Mesothelial cell of epicardium (in vitro differentiated cells): ENCODE data around the gene HSD3B1. TPM values are rescaled to one million over a fixed set of nuclear protein-coding genes. Genes with fewer than 3 reads are reported as not detected.

Experiments
- DNase-seq, 2 experiments: peaks; one replicate each; pipeline ENCODE4 v3.0.0; 2021; ENCODE audit warnings: low spot score in 2 of 2; ENCODE audit not compliant: unreplicated experiment in 2 of 2
- H3K27ac Mint-ChIP-seq: 2 replicates; pipeline ENCODE4 v1.8.0; 2021; ENCODE audit warnings: mixed read lengths
- H3K27me3 Mint-ChIP-seq: 2 replicates; pipeline ENCODE4 v1.8.0; 2021; ENCODE audit warnings: low read depth, mixed read lengths
- H3K36me3 Mint-ChIP-seq: 2 replicates; pipeline ENCODE4 v1.8.0; 2021; ENCODE audit warnings: mixed read lengths
- H3K4me1 Mint-ChIP-seq: 2 replicates; pipeline ENCODE4 v1.8.0; 2021; ENCODE audit warnings: mixed read lengths
- H3K4me3 Mint-ChIP-seq: 2 replicates; pipeline ENCODE4 v1.8.0; 2021; ENCODE audit warnings: mild to moderate bottlenecking, moderate library complexity, mixed read lengths
- H3K9me3 Mint-ChIP-seq: 2 replicates; pipeline ENCODE4 v1.8.0; 2021; ENCODE audit warnings: mixed read lengths
- CTCF ChIP-seq: fragments of 200-600 bp; sonication (generic); IDR thresholded peaks from one replicate; pipeline ENCODE4 v1.5.0; 2021; ENCODE audit warnings: antibody characterized with exemption; ENCODE audit not compliant: unreplicated experiment
- total RNA-seq: library from RNA; stranded (reverse); gene quantifications from 3 replicates; pipeline ENCODE4 v1.2.1, GENCODE V29; 2021

HSD3B1 gene
- not detected in 3 replicates for total RNA-seq

- no peak within 1 kb of the TSS for H3K4me3 Mint-ChIP-seq
- H3K9me3 Mint-ChIP-seq, result peaks cover 7% of the 10 kb centered on the region
- peaks cover 15% of the 10 kb centered on the region for H3K27me3 Mint-ChIP-seq
- peaks cover 1% of the 10 kb centered on the region for H3K36me3 Mint-ChIP-seq
- TF ChIP-seq CTCF, result no peak
- H3K4me1 Mint-ChIP-seq, result peaks cover 5% of the 10 kb centered on the region
- DNase-seq, result no peak
- H3K27ac Mint-ChIP-seq, result no peak within 1 kb of the TSS
Observed at GRCh38 chr1:119506941-119507340, at the start of gene HSD3B1. TSS of gene HSD3B1 (plus strand) at chr1:119507210. CDS start at chr1:119507477, 267 bp downstream.

- peaks cover 3% of the 10 kb centered on the region for H3K4me1 Mint-ChIP-seq
- H3K4me3 Mint-ChIP-seq, result no peak overlapping the region
- H3K9me3 Mint-ChIP-seq, result no peaks in the 10 kb centered on the region
- H3K27ac Mint-ChIP-seq, result no peak overlapping the region
- H3K27me3 Mint-ChIP-seq, result no peaks in the 10 kb centered on the region
- no peak for TF ChIP-seq CTCF
- no peaks in the 10 kb centered on the region for H3K36me3 Mint-ChIP-seq
- no peak for DNase-seq
Observed at GRCh38 chr1:119462964-119463363, 44.0 kb upstream of the HSD3B1 start.

GRCh38 chr1:119463569-119463968 lies 43.4 kb upstream of the HSD3B1 start:
- H3K4me3 Mint-ChIP-seq, result no peak overlapping the region
- DNase-seq, result no peak
- no peaks in the 10 kb centered on the region for H3K36me3 Mint-ChIP-seq
- no peak for TF ChIP-seq CTCF
- H3K27ac Mint-ChIP-seq, result no peak overlapping the region
- no peaks in the 10 kb centered on the region for H3K9me3 Mint-ChIP-seq
- H3K27me3 Mint-ChIP-seq, result no peaks in the 10 kb centered on the region
- peaks cover 3% of the 10 kb centered on the region for H3K4me1 Mint-ChIP-seq

GRCh38 chr1:119466445-119466844 lies 40.6 kb upstream of the HSD3B1 start:
- TF ChIP-seq CTCF, result no peak
- no peak overlapping the region for H3K27ac Mint-ChIP-seq
- H3K27me3 Mint-ChIP-seq, result peaks cover 12% of the 10 kb centered on the region
- no peaks in the 10 kb centered on the region for H3K9me3 Mint-ChIP-seq
- H3K4me3 Mint-ChIP-seq, result no peak overlapping the region
- no peak for DNase-seq
- no peaks in the 10 kb centered on the region for H3K36me3 Mint-ChIP-seq
- H3K4me1 Mint-ChIP-seq, result peaks cover 3% of the 10 kb centered on the region

- Mint-ChIP-seq H3K27ac (no peak overlapping the region), H3K4me1 (peaks cover 3% of the 10 kb centered on the region), H3K9me3 (no peaks in the 10 kb centered on the region), H3K36me3 (no peaks in the 10 kb centered on the region), H3K27me3 (peaks cover 13% of the 10 kb centered on the region), H3K4me3 (no peak overlapping the region)
- DNase-seq, result no peak
- no peak for TF ChIP-seq CTCF
Observed at GRCh38 chr1:119467219-119467618, 39.8 kb upstream of the HSD3B1 start.
